ENCODE measurements around the gene RHOJ.

GRCh38 chr14:63210812-63211211 is 6.6 kb downstream of the RHOJ start:
- no peak for TF ChIP-seq POLR2A (IDR thresholded peaks at IDR 0.05; ENCODE audit: low read depth, low read length)
- TF ChIP-seq MAZ (IDR thresholded peaks at IDR 0.05; ENCODE audit: borderline replicate concordance, low read depth, low read length) = no peak
- TF ChIP-seq, protein P1, sequence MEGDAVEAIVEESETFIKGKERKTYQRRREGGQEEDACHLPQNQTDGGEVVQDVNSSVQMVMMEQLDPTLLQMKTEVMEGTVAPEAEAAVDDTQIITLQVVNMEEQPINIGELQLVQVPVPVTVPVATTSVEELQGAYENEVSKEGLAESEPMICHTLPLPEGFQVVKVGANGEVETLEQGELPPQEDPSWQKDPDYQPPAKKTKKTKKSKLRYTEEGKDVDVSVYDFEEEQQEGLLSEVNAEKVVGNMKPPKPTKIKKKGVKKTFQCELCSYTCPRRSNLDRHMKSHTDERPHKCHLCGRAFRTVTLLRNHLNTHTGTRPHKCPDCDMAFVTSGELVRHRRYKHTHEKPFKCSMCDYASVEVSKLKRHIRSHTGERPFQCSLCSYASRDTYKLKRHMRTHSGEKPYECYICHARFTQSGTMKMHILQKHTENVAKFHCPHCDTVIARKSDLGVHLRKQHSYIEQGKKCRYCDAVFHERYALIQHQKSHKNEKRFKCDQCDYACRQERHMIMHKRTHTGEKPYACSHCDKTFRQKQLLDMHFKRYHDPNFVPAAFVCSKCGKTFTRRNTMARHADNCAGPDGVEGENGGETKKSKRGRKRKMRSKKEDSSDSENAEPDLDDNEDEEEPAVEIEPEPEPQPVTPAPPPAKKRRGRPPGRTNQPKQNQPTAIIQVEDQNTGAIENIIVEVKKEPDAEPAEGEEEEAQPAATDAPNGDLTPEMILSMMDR (conservative IDR thresholded peaks at IDR 0.05; ENCODE audit: low read depth, low read length) = no peak
- TF ChIP-seq MAFK (IDR thresholded peaks at IDR 0.05; ENCODE audit: low read depth, low read length) = no peak
- no peak for TF ChIP-seq RAD21 (IDR thresholded peaks at IDR 0.05; ENCODE audit: low read length)
- TF ChIP-seq SMC3 (IDR thresholded peaks at IDR 0.05; ENCODE audit: low read depth, low read length) = no peak
- no peak for TF ChIP-seq MXI1 (IDR thresholded peaks at IDR 0.05; ENCODE audit: borderline replicate concordance, low read depth, low read length)
- no peak for TF ChIP-seq BHLHE40 (IDR thresholded peaks at IDR 0.05; ENCODE audit: low read depth, low read length)
- TF ChIP-seq, protein P2, sequence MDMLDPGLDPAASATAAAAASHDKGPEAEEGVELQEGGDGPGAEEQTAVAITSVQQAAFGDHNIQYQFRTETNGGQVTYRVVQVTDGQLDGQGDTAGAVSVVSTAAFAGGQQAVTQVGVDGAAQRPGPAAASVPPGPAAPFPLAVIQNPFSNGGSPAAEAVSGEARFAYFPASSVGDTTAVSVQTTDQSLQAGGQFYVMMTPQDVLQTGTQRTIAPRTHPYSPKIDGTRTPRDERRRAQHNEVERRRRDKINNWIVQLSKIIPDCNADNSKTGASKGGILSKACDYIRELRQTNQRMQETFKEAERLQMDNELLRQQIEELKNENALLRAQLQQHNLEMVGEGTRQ (IDR thresholded peaks at IDR 0.05; ENCODE audit: low read depth, low read length) = no peak
- no peak for TF ChIP-seq CEBPB (IDR thresholded peaks at IDR 0.05; ENCODE audit: low read depth, low read length)
- TF ChIP-seq RFX5 (IDR thresholded peaks at IDR 0.05; ENCODE audit: low read depth, low read length) = no peak
- no peak for TF ChIP-seq FOS (IDR thresholded peaks at IDR 0.05; ENCODE audit: low read depth, low read length)

All from IMR-90 (cell line).